Hepatocyte (in vitro differentiated cells): ENCODE results near the gene HNRNPR. TPM values are rescaled to one million over a fixed set of nuclear protein-coding genes. Genes with fewer than 3 reads are reported as not detected.
"Not testable (repeated sequence)": the region's sequence is repeated elsewhere in the genome, so short reads cannot be mapped to it uniquely, and the experiment has no call there.

Experiments used
- DNase-seq: peaks from one replicate; pipeline ENCODE4 v3.0.0-alpha.2; 2016; ENCODE audit warnings: low spot score
- H2AFZ ChIP-seq: fragments of 200-600 bp; sonication (generic); 2 replicates; pipeline ENCODE4 v1.6.0; 2016; ENCODE audit warnings: antibody characterized with exemption, mild to moderate bottlenecking
- H3K27ac ChIP-seq: fragments of 200-600 bp; sonication (generic); 2 replicates; pipeline ENCODE4 v1.5.1; 2016; ENCODE audit warnings: mild to moderate bottlenecking
- H3K27me3 ChIP-seq: fragments of 200-600 bp; sonication (generic); 2 replicates; pipeline ENCODE4 v1.6.1; 2016
- H3K36me3 ChIP-seq: fragments of 200-600 bp; sonication (generic); replicated peaks from 2 replicates; pipeline ENCODE4 v1.5.1; 2016; ENCODE audit warnings: low read depth; ENCODE audit not compliant: insufficient read depth
- H3K4me1 ChIP-seq: fragments of 200-600 bp; sonication (generic); 2 replicates; pipeline ENCODE4 v1.5.1; 2016; ENCODE audit warnings: mild to moderate bottlenecking, moderate library complexity; ENCODE audit not compliant: insufficient read depth
- H3K4me2 ChIP-seq: fragments of 200-600 bp; sonication (generic); 2 replicates; pipeline ENCODE4 v1.6.0; 2016
- H3K4me3 ChIP-seq: fragments of 200-600 bp; sonication (generic); 2 replicates; pipeline ENCODE4 v1.5.1; 2016; ENCODE audit warnings: mild to moderate bottlenecking
- H3K79me2 ChIP-seq: fragments of 200-600 bp; sonication (generic); 2 replicates; pipeline ENCODE4 v1.6.0; 2017; ENCODE audit warnings: mild to moderate bottlenecking
- H3K9me2 ChIP-seq: fragments of 200-600 bp; sonication (generic); replicated peaks from 2 replicates; pipeline ENCODE4 v1.6.0; 2017; ENCODE audit warnings: mild to moderate bottlenecking; ENCODE audit not compliant: insufficient read depth
- H3K9me3 ChIP-seq: fragments of 200-600 bp; sonication (generic); 2 replicates; pipeline ENCODE4 v1.5.1; 2016; ENCODE audit warnings: low read depth, mild to moderate bottlenecking
- H4K20me1 ChIP-seq: fragments of 200-600 bp; sonication (generic); 2 replicates; pipeline ENCODE4 v1.6.0; 2016; ENCODE audit warnings: mild to moderate bottlenecking; ENCODE audit not compliant: insufficient read depth, poor library complexity, severe bottlenecking
- EZH2 ChIP-seq: fragments of 200-600 bp; sonication (generic); IDR thresholded peaks from 2 replicates; pipeline ENCODE4 v1.6.1; 2016; ENCODE audit warnings: antibody characterized with exemption, mild to moderate bottlenecking, borderline replicate concordance
- EZH2phosphoT487 ChIP-seq: fragments of 200-600 bp; sonication (generic); IDR thresholded peaks from one replicate; pipeline ENCODE4 v1.6.1; 2018; ENCODE audit warnings: antibody characterized with exemption, mild to moderate bottlenecking, low read depth, moderate library complexity; ENCODE audit not compliant: unreplicated experiment, severe bottlenecking
- WGBS: methylation state at CpG from one replicate; pipeline ENCODE4 v1.1.6; 2016; ENCODE audit warnings: low lambda C conversion rate; ENCODE audit errors: missing lambda C conversion rate; 5-methylcytosine and 5-hydroxymethylcytosine counted together
- polyA plus RNA-seq: library from polyadenylated mRNA; unstranded; fragments of >200 nt; fragmentation: Nextera tagmentation; extraction: Ambion mirVana; gene quantifications from 2 replicates; pipeline ENCODE4 v1.2.1, GENCODE V29; 2016
- total RNA-seq: library from RNA; depleted of rRNA; stranded (reverse); fragments of >200 nt; gene quantifications from 2 replicates; pipeline ENCODE4 v1.2.3, GENCODE V29; 2014
- TF ChIP-seq, protein P1 (sequence below): fragments of 200-600 bp; sonication (generic); IDR thresholded peaks from 2 replicates; pipeline ENCODE4 v1.5.1; 2016; ENCODE audit warnings: antibody characterized with exemption, mild to moderate bottlenecking; ENCODE audit not compliant: poor library complexity

Gene HNRNPR
- total and polyA plus RNA-seq, 2 experiments from 2014 or later: 106 to 112 TPM

- 57% methylated on average over 5 of the region's 5 CpGs for WGBS
- Histone ChIP-seq H3K4me3 (no peak overlapping the region), H3K27ac (no peak overlapping the region), H3K79me2 (no peaks in the 10 kb centered on the region), H3K9me2 (no peaks in the 10 kb centered on the region), H3K9me3 (no peaks in the 10 kb centered on the region), H3K4me2 (no peak overlapping the region), H4K20me1 (no peaks in the 10 kb centered on the region), H3K36me3 (no peaks in the 10 kb centered on the region), H3K4me1 (peaks cover 5% of the 10 kb centered on the region), H2AFZ (no peak overlapping the region), H3K27me3 (no peaks in the 10 kb centered on the region)
- DNase-seq: no peak
- TF ChIP-seq, protein P1, sequence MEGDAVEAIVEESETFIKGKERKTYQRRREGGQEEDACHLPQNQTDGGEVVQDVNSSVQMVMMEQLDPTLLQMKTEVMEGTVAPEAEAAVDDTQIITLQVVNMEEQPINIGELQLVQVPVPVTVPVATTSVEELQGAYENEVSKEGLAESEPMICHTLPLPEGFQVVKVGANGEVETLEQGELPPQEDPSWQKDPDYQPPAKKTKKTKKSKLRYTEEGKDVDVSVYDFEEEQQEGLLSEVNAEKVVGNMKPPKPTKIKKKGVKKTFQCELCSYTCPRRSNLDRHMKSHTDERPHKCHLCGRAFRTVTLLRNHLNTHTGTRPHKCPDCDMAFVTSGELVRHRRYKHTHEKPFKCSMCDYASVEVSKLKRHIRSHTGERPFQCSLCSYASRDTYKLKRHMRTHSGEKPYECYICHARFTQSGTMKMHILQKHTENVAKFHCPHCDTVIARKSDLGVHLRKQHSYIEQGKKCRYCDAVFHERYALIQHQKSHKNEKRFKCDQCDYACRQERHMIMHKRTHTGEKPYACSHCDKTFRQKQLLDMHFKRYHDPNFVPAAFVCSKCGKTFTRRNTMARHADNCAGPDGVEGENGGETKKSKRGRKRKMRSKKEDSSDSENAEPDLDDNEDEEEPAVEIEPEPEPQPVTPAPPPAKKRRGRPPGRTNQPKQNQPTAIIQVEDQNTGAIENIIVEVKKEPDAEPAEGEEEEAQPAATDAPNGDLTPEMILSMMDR: no peak
- TF ChIP-seq EZH2phosphoT487 (no peak), EZH2 (no peak)
Measured at GRCh38 chr1:23380719-23381118, 36.6 kb upstream of the HNRNPR start.

- not testable (repeated sequence) for H3K27me3 ChIP-seq, H3K4me1 ChIP-seq, H3K9me2 ChIP-seq, H3K27ac ChIP-seq, H3K4me2 ChIP-seq, H3K9me3 ChIP-seq, DNase-seq, H3K79me2 ChIP-seq, H4K20me1 ChIP-seq, H2AFZ ChIP-seq, H3K36me3 ChIP-seq, H3K4me3 ChIP-seq
- 68% methylated on average over 4 of the region's 4 CpGs for WGBS
Measured at GRCh38 chr1:23380236-23380635, 36.2 kb upstream of the HNRNPR start.

- Histone ChIP-seq H3K4me3 (no peak overlapping the region), H3K4me2 (no peak overlapping the region), H3K9me2 (no peaks in the 10 kb centered on the region), H4K20me1 (no peaks in the 10 kb centered on the region), H3K79me2 (peaks cover 10% of the 10 kb centered on the region), H3K27ac (peak overlapping the region; percentile 82), H3K36me3 (no peaks in the 10 kb centered on the region), H2AFZ (no peak overlapping the region), H3K4me1 (peaks cover 5% of the 10 kb centered on the region), H3K9me3 (no peaks in the 10 kb centered on the region), H3K27me3 (no peaks in the 10 kb centered on the region)
- TF ChIP-seq, protein P1: no peak
- TF ChIP-seq EZH2phosphoT487: no peak
- no peak for TF ChIP-seq EZH2
- DNase-seq: peak; percentile 49
- WGBS: 63% methylated on average over 19 of the region's 19 CpGs
Measured at GRCh38 chr1:23376890-23377811, 33.1 kb upstream of the HNRNPR start.

DNA sequence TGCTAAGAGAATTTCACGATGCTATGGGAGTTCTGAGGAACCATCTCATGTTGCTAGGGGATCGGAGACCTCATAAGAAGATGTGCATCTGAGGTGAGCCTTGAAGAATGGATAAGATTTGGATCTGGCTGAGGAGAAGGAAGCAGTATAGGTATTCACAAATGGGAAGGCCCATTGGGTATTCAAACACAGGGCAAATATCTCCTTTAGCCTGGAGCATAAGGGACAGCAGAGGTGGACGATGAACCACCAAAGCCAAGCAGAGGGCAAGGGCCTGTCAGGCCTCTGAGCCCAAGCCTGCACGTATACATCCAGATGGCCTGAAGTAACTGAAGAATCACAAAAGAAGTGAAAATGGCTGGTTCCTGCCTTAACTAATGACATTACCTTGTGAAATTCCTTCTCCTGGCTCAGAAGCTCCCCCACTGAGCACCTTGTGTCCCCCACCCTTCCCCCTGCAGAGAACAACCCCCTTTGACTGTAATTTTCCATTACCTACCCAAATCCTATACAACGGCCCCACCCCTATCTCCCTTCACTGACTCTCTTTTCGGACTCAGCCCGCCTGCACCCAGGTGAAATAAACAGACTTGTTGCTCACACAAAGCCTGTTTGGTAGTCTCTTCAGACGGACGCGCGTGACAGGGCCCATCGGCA is 30.1 kb upstream of the HNRNPR start:
- H3K27me3 ChIP-seq, H3K9me3 ChIP-seq, H3K27ac ChIP-seq, H3K9me2 ChIP-seq, DNase-seq, H3K4me2 ChIP-seq, H4K20me1 ChIP-seq, H2AFZ ChIP-seq, H3K4me3 ChIP-seq, H3K36me3 ChIP-seq: not testable (repeated sequence)
- 84% methylated on average over 12 of the region's 12 CpGs for WGBS
- Histone ChIP-seq H3K4me1 (peaks cover 27% of the 10 kb centered on the region), H3K79me2 (peaks cover 28% of the 10 kb centered on the region)
